NCI-H82 (cell line): ENCODE data around the gene SUN2.

ENCODE experiments used
- DNase-seq: peaks from one replicate; lab custom pipeline; 2025; lab: John Stamatoyannopoulos, UW

SUN2 gene

DNA sequence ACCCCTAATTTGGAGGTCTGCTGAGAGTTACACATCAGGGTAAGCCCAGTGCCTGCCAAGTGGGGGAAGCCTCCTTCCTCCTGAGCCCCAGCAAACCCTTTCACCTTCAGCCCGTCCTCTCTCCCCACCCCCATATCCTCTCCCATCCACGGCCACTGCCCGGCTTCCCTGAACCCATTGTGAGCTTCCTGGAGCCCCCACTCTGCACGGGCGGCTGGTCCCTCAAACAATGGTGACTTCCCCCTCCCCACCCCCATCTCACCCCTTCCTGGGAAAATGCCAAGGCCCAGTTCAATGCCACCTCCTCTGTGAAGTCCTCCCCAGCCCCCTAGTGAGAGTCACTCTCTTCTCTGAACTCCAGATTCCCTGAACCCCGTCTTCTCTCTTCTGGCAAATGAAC is 20.3 kb upstream of the SUN2 start:
- DNase-seq: no peak

DNA sequence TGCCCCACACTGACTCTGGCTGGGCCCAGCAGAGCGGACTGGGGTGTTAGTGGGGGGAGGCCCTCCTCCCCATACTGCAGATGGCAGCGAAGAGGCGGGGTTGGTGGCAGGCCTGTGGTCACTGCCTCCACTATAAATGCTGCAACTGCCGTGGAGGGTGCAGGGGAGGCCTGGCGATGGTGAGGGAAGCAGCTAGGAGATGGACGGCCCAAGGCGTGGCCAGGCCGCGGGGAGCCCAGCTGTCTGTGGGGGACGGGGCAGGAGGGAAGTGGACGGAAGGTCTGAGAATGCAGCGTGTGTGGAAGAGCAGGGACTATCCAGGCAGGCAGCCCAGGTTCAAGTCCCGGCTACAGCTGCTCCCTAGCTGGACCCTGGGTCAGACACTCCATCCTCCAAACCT is 19.9 kb upstream of the SUN2 start:
- DNase-seq: no peak

DNA sequence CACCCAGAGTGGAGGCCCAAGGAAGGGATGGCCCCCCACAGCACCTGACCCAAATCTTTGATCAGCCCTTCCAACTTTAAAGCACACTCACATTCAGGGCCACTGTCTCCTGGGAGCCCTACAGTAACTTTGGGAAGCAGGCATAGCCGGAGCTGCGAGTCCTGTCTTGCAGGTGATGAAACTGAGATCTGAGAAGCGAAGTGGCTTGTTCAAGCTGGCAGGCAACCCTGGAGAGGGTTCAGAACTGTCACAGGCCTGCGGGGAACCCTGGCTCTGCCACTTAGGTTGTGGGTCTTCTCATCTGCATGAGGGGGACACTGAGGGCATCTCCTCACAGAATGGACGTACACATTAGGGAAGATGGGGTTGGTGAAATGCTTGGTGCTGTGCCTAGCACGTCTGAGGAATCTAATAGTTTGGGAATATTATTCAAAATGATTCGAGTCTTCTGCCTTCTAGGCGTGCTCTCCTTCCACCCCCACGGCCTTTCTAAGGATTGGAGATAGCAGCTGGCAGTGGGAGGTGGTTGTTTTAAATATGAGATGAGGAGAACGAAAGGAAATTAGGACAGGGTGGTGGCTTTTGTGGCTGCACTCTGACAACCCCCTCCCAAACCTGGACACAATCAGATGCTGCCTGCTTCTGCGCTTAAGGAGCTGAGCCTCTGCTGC is 18.8 kb upstream of the SUN2 start:
- no peak for DNase-seq

DNA sequence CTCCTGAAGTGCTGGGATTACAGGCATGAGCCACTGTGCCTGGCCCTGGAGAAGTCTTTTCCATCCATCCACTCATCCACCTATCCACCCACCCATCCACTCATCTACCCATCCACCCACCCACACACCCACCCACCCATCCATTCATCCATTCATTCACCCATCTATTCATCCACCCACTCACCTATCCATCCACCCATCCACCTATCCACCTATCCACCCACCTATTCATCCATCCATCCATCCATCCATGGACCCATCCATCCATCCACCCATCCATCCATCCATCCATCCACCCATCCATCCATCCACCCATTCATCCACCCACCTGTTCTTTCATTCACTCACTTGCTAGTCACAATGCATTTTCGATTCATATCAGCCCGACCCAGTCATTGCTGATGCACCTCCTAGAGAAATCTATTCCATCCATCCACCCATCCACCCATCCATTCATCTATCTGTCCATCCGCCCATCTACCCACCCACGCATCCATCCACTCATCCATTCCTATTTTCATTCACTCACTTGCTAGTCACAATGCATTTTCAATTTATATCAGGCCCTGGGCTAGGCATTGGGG is 17.7 kb upstream of the SUN2 start:
- DNase-seq: no peak

- DNase-seq: no peak
These were observed 16.8 kb upstream of the SUN2 start for GRCh38 chr22:38772623-38772873.

GRCh38 chr22:38770257-38770949 is 14.6 kb upstream of the SUN2 start:
- no peak for DNase-seq

DNA sequence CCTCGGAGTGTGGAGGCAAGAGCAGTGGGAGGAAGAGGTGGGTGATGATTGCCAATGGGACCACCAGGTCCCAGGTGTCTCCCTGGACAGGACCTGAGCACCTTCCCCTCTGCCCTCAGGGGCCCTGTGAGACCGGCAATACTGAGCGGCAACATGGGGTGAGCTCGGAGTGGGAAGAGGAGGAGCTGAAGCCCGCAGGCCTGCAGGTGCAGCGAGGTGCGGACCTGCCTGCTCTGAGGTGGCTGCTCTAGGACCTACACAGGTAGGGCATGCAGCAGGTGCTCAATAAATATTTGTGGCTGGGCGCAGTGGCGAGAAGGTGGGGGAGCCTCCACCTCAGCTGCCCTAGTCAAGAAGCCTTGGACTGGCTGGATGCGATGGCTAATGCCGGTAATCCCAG is 12.2 kb upstream of the SUN2 start:
- no peak for DNase-seq

DNA sequence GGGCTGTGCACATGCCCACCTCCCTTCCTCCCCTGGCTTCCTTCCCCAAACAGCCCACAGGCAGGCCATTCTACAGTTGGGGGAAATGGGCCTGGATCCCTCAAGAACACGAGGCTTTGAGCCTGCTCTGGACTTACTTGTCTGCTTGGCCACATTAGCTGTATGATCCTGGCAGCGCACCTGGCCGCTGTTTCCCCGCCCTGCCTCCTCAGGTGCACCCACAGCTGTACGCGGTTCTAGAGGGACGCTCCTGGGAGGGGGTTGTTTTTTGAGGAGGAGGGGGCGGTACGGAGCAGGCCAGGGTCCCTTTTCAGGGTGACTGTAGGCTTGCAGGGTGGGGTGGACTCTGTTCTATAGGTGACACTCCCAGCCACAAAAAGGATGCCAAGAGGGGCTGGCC is 11.5 kb upstream of the SUN2 start:
- no peak for DNase-seq

DNA sequence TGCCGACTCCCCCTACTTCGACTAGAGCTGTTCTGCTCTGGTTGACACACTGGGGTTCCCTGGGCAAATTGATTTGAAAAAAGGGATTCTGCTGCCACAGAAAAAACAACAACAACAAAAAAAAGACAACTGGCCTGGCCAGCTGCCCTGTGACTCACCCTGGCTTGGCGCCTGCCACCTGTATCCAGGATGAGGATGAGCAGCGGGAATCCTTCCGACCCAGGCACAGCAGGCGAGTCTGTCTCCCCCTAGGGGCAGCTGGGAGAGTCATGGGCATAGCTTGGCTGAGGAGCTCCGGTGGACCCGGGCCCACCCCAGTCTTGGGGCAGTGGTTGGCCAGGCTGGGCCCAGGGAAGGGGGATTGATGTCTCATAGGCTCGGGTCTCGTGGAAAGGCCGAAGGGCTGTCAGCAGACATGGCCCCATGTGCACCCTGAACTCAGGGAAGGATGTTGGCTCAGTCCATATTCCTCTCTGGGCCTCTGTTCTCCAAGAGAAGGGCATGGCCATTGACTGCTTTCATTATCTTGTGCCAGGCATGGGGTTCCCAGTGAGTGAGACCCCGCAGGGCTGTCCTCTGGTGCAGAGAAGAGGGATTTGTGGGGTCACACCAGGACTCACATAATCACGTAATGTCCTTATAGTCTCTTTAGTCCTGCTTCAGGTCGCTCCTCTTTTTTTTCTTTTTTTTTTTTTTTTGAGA is 10.4 kb upstream of the SUN2 start:
- DNase-seq: peak; percentile 63

DNA sequence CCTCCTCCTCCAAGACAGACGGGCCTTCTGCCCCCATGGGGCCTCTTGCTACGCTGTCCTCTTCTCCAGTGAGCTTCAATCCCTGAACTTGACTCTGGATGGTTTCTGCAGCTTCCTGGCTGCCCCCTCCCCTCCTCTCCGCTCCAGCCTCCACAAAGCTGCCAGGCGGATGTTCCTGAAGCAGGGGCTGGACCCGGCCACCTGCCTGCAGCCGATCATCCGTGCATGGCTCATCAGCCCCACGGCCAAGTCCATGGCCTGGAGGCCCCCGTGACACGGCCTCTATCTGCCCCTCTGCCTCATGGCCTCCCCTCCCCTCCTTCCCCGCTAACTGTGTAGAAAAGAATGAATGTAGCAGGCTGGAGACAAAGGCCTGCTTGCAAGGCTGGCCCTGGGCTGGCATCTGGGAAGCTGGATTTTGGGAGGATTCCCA is 6.8 kb upstream of the SUN2 start:
- DNase-seq: peak; percentile 57

- no peak for DNase-seq
These were observed 5.7 kb upstream of the SUN2 start for GRCh38 chr22:38761202-38762162.

DNA sequence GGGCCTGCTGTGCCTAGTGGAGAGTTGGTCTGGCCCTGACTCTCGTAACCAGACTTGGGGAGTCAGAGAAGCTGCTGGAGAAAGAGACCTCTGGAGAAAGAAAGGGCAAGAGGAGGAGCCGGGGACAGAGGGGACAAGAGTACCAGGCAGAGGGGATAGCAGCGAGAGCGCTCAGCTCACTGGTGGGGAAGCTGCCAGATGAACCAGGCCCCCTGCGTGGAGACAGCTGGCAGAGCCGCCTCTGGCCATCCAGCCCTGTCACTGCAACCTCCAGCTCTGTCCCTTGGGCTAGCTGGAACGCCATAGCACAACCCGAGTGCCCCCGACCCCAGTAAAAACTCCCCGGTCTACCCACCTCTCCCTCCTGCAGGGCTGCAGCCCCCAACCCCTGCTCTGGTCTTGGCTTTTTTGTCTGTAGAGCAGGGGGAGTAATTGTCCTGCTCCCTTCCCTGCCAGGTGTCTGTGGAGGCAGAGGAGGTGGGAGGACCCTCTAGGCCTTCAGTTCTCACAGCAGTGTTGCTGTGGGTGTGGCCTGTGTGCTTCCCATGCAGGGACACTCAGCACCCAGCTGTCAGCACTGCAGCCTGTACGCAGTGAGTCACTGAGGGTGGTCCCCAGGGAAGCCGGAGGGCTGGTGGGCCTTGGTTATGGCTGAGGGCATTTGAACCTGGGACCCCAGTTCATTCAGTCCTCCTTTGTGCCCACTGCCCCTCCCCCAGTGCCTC is 4.8 kb upstream of the SUN2 start:
- peak; percentile 77 for DNase-seq

- no peak for DNase-seq
These were observed 3.2 kb upstream of the SUN2 start for GRCh38 chr22:38759005-38759404.

GRCh38 chr22:38758276-38758945 is 2.6 kb upstream of the SUN2 start:
- DNase-seq: peak; percentile 61

DNA sequence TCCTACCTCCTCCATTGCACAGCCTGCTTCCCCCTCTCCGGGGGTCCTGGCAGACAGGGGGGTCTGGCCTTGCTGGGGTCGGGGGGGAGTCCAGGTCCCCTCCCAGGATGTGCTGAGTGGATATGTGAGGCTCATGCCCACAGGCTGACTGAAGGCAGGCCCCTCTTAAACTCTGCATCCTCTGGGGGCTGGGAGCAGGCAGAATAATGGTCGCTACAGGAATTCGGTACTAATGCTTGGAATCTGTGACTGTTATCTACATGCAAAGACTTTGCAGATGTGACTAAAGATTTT is 1.6 kb upstream of the SUN2 start:
- no peak for DNase-seq

GRCh38 chr22:38756711-38757463 is 1.1 kb upstream of the SUN2 start:
- peak; percentile 7 for DNase-seq

GRCh38 chr22:38755155-38755910 is 465 bp downstream of the SUN2 start:
- no peak for DNase-seq

DNA sequence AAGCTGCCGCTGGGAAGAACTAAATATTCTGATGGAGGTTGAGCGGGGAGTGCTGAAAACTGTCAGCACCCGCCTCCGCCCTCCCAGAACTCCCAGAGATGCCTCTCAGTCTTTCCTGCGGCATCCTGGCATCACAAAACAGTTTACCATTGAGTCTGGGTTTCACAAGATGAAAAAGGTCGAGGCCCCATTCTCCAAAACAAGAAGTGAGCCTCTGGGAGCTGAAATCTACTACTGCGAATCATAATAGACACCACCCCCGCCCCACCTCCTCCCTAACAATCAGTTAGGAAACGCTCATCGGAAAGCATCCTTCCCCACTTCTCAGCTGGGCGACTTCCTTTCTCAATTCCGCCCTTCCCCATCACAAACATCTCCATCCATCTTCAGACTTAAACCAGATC is 1.0 kb downstream of the SUN2 start:
- no peak for DNase-seq

GRCh38 chr22:38753948-38754750 is 1.6 kb downstream of the SUN2 start:
- DNase-seq: peak; percentile 29
